GM21786 (cell line): Measurements from ENCODE around the gene SUSD2.
A peak's percentile ranks its signal among the peaks of the same experiment; 100 is the strongest.
"Not testable (repeated sequence)": the region's sequence is repeated elsewhere in the genome, so short reads cannot be mapped to it uniquely, and the experiment has no call there.

Experiments
- ATAC-seq: cut with Tn5 transposase; IDR thresholded peaks from one replicate; pipeline ENCODE4 v1.9.1; 2021; ENCODE audit not compliant: unreplicated experiment

The SUSD2 gene, protein sequence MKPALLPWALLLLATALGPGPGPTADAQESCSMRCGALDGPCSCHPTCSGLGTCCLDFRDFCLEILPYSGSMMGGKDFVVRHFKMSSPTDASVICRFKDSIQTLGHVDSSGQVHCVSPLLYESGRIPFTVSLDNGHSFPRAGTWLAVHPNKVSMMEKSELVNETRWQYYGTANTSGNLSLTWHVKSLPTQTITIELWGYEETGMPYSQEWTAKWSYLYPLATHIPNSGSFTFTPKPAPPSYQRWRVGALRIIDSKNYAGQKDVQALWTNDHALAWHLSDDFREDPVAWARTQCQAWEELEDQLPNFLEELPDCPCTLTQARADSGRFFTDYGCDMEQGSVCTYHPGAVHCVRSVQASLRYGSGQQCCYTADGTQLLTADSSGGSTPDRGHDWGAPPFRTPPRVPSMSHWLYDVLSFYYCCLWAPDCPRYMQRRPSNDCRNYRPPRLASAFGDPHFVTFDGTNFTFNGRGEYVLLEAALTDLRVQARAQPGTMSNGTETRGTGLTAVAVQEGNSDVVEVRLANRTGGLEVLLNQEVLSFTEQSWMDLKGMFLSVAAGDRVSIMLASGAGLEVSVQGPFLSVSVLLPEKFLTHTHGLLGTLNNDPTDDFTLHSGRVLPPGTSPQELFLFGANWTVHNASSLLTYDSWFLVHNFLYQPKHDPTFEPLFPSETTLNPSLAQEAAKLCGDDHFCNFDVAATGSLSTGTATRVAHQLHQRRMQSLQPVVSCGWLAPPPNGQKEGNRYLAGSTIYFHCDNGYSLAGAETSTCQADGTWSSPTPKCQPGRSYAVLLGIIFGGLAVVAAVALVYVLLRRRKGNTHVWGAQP

DNA sequence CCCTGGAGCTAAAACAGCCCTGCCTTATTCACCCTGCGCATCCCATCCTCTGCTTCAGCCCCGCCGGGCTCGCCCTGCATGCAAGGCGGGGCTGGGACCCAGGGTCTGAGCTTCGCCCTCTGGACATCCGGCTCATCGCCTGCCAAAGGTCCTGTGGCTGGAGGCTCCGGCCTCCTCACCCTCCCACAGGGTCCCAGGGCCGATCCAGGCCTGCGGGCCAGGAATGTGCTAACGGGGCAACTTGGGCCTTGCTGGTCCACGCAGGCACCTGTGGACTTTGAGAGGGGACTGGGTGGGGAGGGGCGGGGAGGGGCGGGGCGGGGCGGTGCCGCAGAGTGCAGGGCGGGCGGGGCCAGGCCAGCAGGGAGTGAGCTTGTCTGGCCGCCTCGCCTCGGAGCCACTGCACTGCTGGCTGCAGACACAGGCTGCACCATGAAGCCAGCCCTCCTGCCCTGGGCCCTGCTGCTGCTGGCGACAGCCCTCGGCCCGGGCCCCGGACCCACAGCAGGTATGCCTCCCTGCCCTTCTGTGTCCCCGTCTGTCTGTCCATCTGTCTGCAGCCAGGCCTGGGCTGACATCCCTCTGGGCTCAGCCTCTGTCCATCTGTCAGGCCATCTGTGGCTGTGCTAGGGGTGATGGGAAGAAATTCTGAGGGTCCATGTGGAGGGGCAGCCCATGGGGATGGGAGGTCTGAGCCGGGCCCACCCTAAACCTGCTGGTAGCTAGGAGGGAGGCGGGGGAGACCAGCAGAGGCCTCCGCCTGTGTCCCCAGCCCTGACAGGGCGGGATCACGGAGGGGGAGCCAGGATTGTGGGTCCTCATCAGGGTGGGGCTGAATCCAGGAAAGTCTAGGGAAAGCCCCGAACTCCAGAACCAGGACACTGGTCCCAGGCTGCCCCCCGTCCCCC lies at the start of gene SUSD2:
Gene SUSD2, plus strand, starts transcription at position 400 of the 908 bp plus-strand sequence. Its CDS starts 33 bp downstream, at position 433.
- no peak for ATAC-seq

DNA sequence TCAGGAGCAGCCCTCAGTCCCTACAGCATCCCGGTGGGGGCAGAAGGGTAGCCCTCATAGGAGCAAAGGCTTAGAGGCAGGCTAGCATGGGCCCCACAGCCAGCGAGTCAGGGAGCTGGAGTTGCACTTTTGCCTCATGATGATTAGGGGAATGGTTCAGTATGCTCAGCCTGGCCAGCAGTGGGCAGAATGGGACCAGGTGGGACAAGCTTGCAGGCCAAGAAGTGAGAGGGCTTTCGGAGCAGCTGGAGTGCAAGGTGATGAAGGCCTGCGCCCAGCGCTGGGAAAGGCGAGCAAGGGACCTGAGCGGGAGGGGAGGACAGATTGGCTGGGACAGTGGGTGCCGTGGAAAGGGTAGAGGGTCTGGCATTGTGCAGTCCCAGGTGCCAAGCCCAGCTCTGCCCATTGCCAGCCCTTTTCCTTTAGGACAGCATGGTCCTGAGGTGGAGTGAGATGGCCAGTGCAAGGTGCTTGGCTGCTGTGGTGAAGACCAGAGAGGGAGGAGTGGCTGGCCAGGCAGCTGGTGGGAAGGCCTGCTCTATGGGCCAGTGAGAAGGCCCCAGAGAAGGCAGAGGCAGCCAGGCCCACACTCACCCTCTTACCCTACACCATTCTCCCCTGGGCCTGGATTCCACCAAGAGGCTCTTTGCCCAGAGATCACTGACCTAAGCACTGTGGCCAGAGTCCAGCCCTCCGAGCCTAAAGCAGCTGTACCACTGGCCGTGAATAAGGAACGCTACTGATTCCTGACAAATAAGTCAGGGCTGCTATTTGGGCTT lies 47.9 kb upstream of the SUSD2 start:
- ATAC-seq: no peak

DNA sequence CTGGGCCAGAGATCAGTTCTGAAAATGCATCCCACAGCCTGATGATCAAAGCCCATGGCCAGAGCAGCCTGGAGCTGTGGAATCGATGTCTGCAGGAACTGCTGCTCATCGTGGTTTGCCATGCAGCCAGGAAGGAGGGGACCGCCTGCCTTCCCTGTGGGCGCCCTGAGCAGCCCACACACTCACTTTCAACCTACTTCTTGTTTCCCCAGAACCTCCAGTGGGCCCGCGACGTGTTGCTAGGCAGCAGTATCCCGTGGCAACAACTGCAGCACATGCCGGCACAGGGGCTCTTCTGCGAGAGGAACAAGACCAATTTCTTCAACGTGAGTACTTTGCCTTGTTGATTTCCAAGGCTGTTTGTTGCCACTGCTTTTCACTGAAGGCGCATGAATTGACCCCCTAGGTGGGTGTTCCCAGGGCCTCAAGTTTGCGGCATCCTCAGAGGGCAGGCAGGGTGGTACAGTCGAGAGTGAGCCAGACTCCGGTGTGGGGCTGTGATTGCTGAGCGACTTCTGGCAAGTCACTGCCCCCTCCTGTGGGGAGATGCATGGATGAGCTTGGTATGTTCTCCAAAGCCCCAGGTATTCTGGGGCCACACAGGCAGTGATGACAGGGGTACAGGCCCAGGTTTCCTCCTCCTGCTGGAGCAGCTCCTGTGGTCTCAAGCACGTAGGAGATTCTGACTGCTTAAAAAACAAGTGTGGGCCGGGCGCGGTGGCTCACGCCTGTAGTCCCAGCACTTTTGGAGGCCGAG lies 47.0 kb upstream of the SUSD2 start:
- ATAC-seq: no peak

DNA sequence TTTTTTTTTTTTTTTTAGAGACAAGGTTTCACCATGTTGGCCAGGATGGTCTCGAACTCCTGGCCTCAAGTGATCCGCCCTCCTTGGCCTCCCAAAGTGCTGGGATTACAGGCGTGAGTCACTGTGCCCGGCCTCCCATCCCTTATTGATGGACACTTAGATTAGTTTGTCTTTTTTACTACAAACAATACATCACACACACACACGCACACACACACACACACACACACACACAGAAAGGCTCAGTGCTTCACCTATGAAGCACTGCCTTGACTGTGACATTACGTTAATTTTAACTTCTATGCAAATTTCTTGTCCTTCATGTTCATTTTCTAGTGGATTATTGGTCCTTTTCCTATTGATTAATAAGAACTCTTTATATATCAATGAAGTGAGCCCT lies 44.8 kb upstream of the SUSD2 start:
- not testable (repeated sequence) for ATAC-seq

DNA sequence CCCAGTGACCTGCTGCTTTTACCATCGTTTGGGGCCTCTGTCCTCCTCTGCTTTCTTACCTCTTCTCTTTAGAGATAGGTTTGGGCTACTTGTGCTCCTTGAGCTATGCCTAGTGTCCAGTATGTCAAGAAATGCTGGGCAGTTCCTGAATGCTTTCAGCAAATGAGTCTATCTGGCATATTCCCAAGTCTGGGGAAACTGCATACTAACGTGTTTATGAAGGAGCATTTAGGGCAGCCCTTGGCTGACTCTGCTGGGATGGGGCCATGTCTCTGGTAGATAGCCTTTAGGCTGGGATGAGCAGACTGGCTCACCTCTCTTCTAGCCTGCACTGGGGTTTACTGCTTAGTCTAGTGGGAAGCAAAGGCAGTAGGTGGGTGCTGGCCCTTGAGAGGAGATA lies 43.7 kb upstream of the SUSD2 start:
- no peak for ATAC-seq

DNA sequence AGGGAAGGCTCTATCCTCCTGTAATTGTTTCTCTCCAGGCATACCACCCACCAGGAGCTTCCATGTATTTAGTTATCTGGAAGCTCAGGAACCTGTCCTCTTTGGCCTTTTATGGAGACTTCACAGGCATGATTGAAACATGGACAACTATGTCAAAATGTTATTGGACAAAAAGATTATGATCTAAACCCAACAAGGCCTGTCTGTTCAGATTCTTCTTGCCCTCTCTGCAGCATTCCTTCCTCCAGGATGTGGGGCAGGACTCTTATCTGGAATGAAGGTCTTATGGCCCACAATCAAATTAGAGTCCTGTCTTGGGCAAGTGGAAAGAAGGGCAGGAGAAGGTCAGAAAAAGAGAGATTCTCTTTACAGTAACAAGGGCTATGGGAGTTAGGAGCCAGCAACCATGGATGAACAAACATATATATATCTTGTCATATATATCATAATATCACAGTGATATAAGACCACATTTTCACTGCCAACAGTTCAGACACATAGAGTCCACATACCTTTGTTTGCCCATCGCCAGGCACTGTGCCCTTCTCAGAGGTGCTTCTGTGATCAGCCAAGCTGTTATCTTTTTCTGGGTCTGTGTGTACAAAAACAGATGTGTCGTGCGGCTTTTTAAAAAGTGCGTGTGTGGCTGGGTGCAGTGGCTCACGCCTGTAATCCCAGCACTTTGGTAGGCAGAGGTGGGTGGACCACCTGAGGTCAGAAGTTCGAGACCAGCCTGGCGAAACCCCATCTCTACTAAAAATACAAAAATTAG lies 42.5 kb upstream of the SUSD2 start:
- no peak for ATAC-seq

DNA sequence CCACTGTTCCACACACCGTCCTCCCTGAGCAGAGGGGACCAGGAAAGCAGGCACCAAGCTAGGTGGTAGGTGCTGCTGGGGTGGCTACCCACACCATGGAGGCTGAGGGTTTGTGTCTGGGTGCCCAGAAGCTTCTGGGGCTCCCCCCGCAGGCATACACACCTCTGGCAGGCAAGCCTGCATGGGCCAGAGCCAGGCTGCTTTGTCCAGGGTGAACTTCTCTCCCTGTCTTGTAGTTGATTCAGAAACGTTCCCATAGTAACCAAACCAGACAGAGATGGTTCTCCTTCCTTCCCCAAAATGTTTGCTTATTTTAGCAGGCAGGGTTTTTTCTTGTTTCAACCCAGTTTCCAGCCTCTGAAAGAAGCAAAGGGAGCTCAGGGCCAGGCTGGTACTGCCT lies 40.9 kb upstream of the SUSD2 start:
- ATAC-seq: no peak

DNA sequence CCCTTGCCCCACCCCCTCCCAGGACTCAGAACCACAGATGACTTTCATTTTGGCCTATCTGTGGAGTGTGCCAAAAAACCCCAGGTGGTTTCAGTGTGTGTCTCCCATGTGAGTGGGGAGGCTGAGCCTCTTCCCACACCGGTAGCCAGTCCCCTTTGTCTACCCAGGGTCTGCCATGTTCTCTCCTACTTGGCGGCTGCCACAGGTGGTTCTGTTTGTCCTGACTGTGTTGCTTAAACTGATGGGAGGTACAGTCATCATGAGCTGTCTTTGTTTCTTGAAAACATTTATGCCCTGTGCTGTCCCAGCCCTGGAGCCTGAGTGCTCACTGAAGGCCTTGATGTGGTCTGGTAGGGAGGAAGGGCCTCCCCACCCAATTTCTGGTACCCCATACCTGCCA lies 39.7 kb upstream of the SUSD2 start:
- ATAC-seq: no peak

DNA sequence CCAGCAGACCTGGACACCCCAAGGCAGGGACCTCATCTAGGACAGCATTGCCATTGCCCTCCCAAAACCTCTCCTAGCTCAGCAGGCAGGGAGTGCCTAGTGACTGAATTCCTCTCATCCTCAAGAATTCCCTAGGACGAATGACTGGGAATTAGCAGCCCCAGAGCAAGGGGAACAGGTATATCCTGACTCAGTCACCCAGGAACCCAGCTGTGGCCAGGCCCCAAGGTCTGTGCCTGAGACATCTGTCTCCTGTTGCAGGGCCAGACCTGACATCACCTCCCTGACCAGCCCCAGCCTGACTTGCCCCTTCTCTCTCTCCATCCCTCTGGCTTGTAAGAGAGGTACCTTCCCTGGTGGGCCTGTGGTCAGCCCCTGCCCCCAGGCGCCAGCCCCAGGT lies 39.0 kb upstream of the SUSD2 start:
- ATAC-seq: no peak

DNA sequence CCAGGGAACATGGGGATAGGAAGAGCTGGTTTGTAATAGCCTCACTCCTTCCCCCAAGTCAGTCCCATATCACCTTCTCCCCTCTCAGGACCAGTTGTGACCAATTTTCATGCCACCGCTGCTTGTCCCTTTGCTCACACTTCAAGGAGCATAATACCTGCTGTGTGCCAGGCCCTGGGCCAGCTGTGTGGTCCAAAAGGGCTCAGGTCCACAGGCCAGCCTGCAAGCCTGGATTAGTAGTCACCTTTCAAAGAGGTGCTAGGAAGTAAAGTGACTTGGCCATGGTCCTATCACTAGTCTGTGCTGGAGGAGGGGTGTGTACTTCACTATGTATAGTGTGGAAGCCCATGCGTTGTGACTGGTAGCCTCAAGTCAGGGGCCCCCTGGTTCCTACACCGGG lies 38.5 kb upstream of the SUSD2 start:
- ATAC-seq: no peak

DNA sequence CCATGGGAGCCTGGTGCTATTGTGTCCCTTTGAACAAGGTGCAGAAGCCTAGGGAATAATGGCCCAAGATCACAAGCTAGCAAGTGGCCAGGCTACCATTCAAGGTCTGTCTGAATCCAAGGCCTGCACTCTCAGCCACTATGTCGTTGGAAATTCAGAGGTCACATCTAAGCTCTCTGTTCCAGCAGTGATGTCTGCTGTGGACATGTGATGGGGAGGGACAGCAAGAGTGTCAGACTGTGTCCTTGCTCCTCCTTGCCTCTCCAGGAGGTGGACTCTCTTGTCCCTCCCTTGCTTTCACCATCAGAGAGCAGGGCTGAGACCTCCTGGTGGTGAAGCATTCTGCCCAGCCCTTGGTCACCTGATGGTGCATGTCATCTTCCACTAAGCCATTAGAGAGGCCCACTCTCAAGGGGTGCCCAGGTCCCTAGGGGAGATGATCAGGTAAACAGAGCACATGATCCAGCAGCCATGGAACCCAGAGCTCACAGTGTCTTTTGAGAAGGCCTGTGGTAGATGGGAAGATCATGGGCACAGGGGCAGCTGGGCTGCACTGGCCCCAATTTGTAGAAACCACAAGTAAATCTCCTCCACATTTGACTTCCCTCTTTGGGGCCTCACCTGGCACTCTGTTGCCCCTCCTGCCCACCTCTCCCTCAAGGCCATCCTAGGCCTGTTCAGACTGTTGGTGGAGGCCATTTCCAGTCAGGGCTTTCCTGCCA lies 37.1 kb upstream of the SUSD2 start:
- no peak for ATAC-seq

DNA sequence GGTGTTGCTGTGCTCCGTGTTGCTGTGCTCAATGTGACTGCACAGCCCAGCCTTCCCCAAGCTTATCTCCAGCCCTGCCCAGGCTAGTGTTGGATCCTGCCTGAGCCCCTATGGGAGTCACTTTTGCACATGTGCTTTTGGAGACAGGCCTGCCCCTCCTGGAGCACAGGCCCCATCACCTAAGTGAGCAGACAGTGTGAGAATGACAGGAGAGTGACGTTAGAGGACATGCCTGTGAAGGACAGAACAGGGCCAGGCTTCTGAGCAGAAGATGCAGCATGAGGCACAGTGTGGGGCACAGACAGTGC lies 36.6 kb upstream of the SUSD2 start:
- no peak for ATAC-seq

DNA sequence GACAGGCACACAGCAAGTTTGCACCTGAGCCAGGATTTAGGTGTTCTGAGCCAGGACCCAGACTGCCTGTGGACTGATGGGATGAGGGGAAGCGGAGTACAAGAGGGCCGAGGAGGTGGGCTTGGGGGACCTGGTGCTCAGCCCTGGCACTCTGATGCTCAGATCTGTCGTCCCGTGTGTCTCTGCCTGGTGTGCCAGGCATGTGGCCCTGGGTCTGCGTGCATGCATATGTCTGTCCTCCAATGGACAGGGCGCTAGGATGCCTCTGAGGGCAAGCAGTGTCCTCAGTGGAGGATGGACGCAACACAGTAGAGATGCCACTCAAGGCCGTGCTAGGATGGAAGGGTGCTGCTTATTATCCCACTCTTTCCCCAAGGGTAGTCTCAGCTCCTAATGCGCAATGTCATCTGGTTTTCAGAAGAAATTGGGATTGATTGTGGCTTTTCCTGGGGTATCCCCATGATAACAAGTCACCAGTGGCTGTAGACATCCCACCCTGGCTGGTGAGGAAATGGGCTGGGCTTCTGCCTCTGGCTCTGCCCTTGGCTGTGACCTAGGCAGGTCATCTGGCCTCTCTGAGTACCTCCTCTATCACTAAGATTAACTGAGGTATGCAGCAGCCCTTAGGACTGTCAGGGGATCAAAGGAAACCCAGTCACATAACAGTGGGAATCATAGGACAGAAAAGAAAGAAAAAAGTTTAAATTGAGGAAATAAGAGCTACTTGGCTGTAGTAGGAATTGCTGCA lies 35.7 kb upstream of the SUSD2 start:
- peak; percentile 12 for ATAC-seq

DNA sequence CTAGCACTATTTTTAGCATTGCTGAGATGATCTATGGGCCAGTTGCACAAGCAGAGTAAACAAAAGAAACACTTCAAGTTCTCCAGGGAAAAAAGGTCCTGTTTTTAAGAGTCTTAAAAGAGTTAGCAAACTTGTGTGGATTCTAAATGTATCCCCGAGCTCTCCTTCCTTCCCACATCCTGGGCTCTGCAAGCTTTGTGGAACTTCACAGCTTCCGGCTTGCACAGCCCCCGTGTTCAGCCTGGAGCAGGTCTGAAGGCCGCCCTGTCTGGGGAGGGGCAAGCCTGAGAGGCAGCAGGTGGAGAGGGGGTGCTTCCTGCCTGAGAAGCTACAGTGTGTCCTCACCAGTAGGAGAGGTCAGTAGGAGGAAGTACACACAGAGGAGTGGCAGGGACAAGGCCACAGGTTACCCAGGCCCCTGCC lies 35.1 kb upstream of the SUSD2 start:
- ATAC-seq: peak; percentile 72

DNA sequence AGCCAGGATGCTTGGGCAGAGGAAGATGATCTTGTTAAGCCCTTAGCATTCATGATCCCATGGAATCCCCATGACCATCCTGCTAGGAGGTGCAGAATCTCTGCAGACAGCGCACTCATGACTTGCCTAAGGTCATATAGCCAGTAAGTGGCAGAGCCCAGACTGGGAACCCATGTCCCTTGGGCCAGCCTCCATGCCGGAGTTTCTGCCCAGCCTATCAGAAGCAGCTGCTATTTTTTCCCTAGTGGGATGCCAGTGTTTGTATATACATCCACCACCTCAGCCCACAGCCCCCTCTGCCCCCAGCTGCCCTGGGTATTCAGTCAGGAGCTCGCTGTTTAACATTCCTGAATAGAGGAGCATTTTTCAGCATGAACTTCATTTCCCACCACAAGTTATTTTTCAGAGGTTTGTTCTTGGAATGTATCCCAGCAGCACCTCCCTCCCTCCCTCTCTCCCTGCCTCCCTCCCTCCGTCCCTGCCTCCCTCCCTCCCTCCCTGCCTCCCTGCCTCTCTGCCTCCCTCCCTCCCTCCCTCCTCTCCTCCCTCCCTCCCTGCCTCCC lies 34.4 kb upstream of the SUSD2 start:
- no peak for ATAC-seq

DNA sequence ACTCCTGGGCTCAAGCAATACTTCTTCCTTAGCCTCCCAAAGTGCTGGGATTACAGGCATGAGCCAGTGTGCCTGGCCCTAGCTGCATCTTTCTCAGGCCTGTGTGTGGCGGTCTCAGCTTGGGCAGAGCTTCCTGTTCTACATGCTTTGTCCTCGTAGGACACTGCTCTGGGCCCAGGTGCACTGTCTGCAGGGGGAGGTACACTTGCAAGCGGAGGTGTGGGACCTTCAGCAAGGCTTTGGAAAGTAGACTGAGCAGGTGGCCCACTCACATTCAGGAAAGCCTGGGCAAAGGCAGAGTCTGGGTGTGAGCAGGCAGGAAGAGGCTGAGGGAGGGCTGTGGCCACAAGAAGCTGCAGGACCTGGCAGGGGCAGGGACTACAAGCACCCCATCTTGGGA lies 33.6 kb upstream of the SUSD2 start:
- no peak for ATAC-seq
